GM10266 (cell line): Measurements from ENCODE around the gene WDR7.
A peak's percentile ranks its signal among the peaks of the same experiment; 100 is the strongest.

Experiments used
- DNase-seq: peaks from one replicate; pipeline ENCODE4 v3.0.0; 2012; ENCODE audit errors: extremely low spot score
- TF ChIP-seq, protein P1 (sequence below): IDR thresholded peaks from 2 replicates; pipeline ENCODE4 v1.5.1; 2012; ENCODE audit warnings: mild to moderate bottlenecking, low read depth; ENCODE audit not compliant: control insufficient read depth, insufficient read depth; ENCODE audit errors: missing control alignments

Gene WDR7

DNA sequence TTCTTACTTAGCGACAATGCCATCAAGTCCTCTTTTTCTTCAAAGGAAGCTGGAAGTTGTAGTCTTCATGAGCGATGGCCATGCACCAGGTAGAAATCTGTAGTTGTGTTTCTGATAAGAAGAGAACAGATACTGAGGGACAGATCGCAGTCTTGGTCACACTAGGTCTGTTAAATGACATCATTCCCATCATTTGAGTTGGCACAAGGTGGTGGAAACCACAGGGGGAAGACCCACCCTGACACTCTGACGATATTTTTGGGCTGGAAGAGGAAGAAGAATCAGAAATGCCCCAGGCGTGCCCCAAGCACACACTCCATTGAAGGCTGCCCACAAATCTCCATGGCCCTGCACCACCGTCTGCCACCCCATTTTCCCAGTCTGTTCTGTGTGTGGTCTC lies 406.7 kb downstream of the WDR7 start:
- DNase-seq = peak; percentile 44
- TF ChIP-seq, protein P1, sequence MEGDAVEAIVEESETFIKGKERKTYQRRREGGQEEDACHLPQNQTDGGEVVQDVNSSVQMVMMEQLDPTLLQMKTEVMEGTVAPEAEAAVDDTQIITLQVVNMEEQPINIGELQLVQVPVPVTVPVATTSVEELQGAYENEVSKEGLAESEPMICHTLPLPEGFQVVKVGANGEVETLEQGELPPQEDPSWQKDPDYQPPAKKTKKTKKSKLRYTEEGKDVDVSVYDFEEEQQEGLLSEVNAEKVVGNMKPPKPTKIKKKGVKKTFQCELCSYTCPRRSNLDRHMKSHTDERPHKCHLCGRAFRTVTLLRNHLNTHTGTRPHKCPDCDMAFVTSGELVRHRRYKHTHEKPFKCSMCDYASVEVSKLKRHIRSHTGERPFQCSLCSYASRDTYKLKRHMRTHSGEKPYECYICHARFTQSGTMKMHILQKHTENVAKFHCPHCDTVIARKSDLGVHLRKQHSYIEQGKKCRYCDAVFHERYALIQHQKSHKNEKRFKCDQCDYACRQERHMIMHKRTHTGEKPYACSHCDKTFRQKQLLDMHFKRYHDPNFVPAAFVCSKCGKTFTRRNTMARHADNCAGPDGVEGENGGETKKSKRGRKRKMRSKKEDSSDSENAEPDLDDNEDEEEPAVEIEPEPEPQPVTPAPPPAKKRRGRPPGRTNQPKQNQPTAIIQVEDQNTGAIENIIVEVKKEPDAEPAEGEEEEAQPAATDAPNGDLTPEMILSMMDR = no peak

DNA sequence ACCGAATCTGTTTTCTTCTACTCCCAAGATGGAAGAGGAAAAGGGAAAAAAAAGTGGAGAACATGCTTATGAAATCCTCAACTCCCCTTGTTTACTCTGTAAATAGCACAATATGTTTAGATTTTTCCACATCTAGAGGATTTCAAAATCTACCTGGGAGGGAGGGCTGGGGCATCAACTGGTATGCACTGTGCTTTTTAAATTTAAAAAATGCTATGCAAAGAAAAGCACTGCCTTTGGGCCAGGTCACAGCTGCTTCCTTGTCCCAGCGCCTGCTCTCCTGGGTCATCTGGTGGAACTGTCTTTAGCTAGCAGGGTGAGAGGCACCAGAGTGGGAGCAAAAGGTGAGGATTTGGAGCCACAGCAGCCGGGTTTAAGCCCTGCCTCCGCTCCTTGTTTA lies 407.6 kb downstream of the WDR7 start:
- TF ChIP-seq, protein P1 = no peak
- DNase-seq = no peak

DNA sequence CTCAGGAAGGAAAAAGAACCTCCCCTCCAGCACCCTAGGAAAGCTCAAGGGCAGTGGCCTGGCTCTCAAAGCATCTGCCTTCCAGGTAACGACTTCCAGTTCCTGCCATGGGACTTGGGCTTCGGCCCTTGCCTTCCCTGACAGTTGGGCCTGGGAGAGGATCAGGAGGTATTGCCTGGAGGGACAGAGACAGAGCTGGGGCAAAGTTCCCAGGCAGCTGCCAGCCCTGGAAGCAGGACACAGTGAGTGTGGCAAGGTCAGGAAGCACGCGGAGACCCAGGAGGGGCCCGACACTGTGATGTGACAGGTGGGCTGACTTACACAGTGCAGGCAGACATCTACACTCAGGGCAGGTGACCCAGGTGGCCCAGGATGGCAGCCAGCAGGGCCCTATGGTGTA lies 408.2 kb downstream of the WDR7 start:
- TF ChIP-seq, protein P1 = no peak
- no peak for DNase-seq

DNA sequence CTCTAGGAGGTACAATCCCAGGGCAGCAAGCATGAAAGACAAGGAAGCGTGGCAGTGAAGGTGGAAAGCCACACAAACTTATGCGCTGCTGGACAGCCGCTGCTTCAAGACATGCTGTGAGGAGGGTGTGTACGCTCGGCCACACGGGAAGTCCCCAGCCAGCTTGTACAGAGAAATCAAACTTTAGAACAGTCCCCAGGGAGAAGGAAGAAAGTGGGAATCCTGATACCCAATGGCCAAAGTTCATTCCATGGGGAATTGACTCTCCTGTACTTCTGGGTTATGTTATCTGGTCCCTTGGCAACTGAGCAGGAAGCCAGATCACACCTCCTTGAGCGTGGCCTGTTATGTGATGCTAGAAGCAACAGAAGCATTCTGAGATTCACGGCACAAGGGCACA lies 409.7 kb downstream of the WDR7 start:
- no peak for DNase-seq
- TF ChIP-seq, protein P1 = no peak

DNA sequence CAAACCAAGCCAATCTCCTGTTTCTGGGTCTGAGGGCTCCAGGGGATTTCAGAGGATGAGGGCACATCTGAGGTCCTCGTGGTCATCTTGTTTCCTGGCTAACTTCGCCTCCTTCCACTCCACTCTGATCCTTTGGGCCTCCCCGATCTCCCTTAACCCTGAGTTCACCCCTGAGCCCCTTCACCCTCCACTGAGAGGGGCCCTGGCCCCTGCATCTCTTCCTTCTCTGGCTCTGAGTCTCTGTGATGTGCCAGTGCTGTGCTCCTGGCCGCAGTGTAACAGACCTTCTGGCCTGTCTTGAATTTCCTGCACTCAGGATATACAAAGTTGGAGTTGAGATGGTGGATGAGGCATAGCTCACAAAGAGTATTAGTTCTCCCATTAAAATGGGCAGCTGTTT lies 411.0 kb downstream of the WDR7 start:
- no peak for DNase-seq
- TF ChIP-seq, protein P1 = no peak

DNA sequence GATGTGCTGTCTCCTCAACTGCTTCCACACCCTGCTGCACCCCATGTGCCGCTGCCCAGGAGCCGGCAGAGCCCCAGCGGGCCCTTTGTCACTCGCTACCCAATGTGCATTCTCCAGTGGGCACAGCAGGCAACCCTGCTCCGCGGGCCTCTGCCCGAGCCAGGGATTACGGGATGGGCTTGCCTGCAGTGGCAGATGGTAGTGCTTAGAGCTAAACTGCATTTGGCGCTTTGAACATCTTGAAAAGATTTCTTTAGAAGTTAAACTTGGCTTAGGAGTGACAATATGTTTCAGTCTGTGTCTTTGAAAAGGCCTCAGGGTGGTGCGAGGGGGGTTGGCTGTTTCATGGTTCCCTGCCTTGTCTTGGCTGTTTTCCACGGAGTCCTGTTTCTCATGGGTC lies 411.7 kb downstream of the WDR7 start:
- TF ChIP-seq, protein P1 = no peak
- no peak for DNase-seq

DNA sequence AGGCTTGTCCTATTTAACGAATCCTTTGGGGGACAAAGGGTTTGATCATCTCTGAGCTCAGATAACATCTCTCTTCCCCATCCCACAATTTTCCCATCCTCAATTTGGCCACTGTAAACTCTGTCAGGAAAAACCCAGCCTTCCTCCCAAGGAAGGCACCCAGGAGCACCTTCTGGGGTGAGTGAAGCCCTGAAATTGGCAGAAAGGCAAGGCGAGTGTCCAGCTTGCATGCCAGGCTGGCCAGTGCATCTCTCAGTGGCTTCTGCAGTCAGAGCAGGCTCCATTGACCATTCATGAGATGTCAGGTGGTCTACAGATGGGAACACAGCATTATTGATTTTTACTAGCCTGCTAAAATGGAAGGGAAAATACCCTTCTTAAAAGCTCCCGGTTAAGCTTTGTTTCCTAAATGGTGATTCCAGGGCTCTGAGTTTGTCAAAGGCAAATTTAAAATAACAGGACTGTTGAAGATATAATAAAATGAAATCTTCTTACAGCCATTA lies 412.5 kb downstream of the WDR7 start:
- TF ChIP-seq, protein P1 = no peak
- no peak for DNase-seq
